GM04504 (cell line): ENCODE measurements around the gene HNRNPL.
"Not testable (repeated sequence)": the region's sequence is repeated elsewhere in the genome, so short reads cannot be mapped to it uniquely, and the experiment has no call there.

Source experiments
- DNase-seq: peaks from one replicate; pipeline ENCODE4 v3.0.0-alpha.2; 2012; ENCODE audit warnings: low read depth

HNRNPL gene

GRCh38 chr19:38849860-38850435 lies at the start of gene HNRNPL:
Gene HNRNPL, minus strand, starts transcription at chr19:38849986. Its CDS starts 20 bp downstream, at chr19:38849966.
- DNase-seq: peak; percentile 100

GRCh38 chr19:38898788-38899446 lies 49.1 kb upstream of the HNRNPL start:
- DNase-seq: no peak

GRCh38 chr19:38894968-38895367 lies 45.2 kb upstream of the HNRNPL start:
- DNase-seq: no peak

GRCh38 chr19:38893341-38893771 lies 43.6 kb upstream of the HNRNPL start:
- DNase-seq: no peak

GRCh38 chr19:38892841-38893240 lies 43.1 kb upstream of the HNRNPL start:
- DNase-seq: no peak

GRCh38 chr19:38891771-38892170 lies 42.0 kb upstream of the HNRNPL start:
- no peak for DNase-seq

GRCh38 chr19:38890686-38891085 lies 40.9 kb upstream of the HNRNPL start:
- DNase-seq: no peak

GRCh38 chr19:38889803-38890202 lies 40.0 kb upstream of the HNRNPL start:
- DNase-seq: no peak

GRCh38 chr19:38888876-38889275 lies 39.1 kb upstream of the HNRNPL start:
- DNase-seq: no peak

GRCh38 chr19:38884691-38885090 lies 34.9 kb upstream of the HNRNPL start:
- not testable (repeated sequence) for DNase-seq

GRCh38 chr19:38883286-38883685 lies 33.5 kb upstream of the HNRNPL start:
- no peak for DNase-seq

- no peak for DNase-seq
These were observed 31.3 kb upstream of the HNRNPL start for GRCh38 chr19:38880882-38881609.

GRCh38 chr19:38880076-38880881 lies 30.5 kb upstream of the HNRNPL start:
- no peak for DNase-seq

- no peak for DNase-seq
These were observed 29.6 kb upstream of the HNRNPL start for GRCh38 chr19:38879400-38879751.

- DNase-seq: no peak
These were observed 29.0 kb upstream of the HNRNPL start for GRCh38 chr19:38878575-38879399.

GRCh38 chr19:38877781-38878574 lies 28.2 kb upstream of the HNRNPL start, which contains the start of gene RINL:
Gene RINL, minus strand, starts transcription at chr19:38878275. Its CDS starts 1,533 bp downstream, at chr19:38876742.
- no peak for DNase-seq

- DNase-seq: no peak
These were observed 26.0 kb upstream of the HNRNPL start for GRCh38 chr19:38875656-38876395.

- not testable (repeated sequence) for DNase-seq
These were observed 23.6 kb upstream of the HNRNPL start for GRCh38 chr19:38873400-38873799.

GRCh38 chr19:38870612-38871011 lies 20.8 kb upstream of the HNRNPL start:
- no peak for DNase-seq
